ENCODE results near the gene CLCA1. TPM values are rescaled to one million over a fixed set of nuclear protein-coding genes. Genes with fewer than 3 reads are reported as not detected.

Gene CLCA1
- total RNA-seq, 2 experiments from 2014 or later, result not detected

DNA sequence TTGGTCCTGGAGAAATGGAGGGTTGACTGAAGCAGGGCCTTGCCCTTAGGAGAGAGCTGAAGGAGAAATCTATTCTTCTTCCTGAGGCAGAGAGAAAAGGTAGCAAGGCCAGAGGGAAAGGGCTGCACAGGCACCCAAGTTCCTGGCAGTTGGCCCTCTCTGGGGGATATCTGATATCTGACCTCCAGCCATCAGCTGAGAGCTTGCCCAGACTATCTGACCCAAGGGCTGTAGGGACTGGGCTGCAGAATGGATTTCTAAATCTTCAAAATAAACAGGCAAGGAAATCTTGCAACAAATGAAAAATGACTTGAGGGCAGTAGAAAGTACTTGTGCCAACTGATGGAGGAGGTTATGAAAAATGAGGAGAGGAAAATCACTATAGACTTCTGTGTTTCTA, 45.3 kb upstream of the CLCA1 start:
- Mint-ChIP-seq H3K27me3 (no peaks in the 10 kb centered on the region), H3K36me3 (ENCODE audit: low read depth) (no peaks in the 10 kb centered on the region), H3K4me1 (ENCODE audit: low read depth) (peaks cover 5% of the 10 kb centered on the region), H3K27ac (no peak overlapping the region), H3K9me3 (no peaks in the 10 kb centered on the region), H3K4me3 (no peak overlapping the region)
- CTCF ChIA-PET, result no interaction called here
- DNase-seq (no peak), ATAC-seq (ENCODE audit: poor library complexity) (no peak)
- H3K4me3 ChIP-seq (ENCODE audit: low read length), result no peak overlapping the region
- H3K9me3 ChIP-seq (ENCODE audit: control insufficient read depth in 1 of 2, insufficient read depth in 1 of 2, low read length in 2 of 2), result no peaks in the 10 kb centered on the region
- H3K27ac ChIP-seq (ENCODE audit: low read depth in 1 of 2, low read length in 2 of 2), result no peak overlapping the region
- H3K4me1 ChIP-seq (ENCODE audit: insufficient read depth, low read length), result peaks cover 3% of the 10 kb centered on the region
- POLR2A ChIA-PET, result no interaction called here
- H3K27me3 ChIP-seq (ENCODE audit: control insufficient read depth in 1 of 2, insufficient read depth in 2 of 2, low read length in 2 of 2), result no peaks in the 10 kb centered on the region
- H3K36me3 ChIP-seq (ENCODE audit: insufficient read depth, low read length), result no peaks in the 10 kb centered on the region
- intact Hi-C loops (cut with DNase I, micrococcal nuclease), result loop anchor here in 1 of 2 experiments (5.0 kb wide), 1 partner anchor 79 kb away; no protein-coding TSS in a partner anchor
- TF ChIP-seq, protein P1, sequence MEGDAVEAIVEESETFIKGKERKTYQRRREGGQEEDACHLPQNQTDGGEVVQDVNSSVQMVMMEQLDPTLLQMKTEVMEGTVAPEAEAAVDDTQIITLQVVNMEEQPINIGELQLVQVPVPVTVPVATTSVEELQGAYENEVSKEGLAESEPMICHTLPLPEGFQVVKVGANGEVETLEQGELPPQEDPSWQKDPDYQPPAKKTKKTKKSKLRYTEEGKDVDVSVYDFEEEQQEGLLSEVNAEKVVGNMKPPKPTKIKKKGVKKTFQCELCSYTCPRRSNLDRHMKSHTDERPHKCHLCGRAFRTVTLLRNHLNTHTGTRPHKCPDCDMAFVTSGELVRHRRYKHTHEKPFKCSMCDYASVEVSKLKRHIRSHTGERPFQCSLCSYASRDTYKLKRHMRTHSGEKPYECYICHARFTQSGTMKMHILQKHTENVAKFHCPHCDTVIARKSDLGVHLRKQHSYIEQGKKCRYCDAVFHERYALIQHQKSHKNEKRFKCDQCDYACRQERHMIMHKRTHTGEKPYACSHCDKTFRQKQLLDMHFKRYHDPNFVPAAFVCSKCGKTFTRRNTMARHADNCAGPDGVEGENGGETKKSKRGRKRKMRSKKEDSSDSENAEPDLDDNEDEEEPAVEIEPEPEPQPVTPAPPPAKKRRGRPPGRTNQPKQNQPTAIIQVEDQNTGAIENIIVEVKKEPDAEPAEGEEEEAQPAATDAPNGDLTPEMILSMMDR (IDR thresholded peaks at IDR 0.05), result no peak

DNA sequence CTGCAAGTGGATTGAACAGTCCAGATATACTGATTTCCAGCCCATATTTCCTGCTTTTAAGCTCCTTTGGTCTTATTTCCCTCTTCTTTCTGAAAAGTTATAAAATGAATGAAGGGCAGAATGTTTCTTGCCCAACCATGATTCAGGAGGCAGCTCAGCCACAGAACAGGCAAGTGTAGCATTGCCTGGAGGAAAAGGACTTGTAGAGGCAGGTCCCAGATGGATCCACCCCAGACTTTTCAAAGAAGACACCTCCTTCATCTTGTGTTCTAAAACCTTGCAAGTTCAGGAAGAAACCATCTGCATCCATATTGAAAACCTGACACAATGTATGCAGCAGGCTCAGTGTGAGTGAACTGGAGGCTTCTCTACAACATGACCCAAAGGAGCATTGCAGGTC, 44.9 kb upstream of the CLCA1 start, which contains the start of gene CLCA2:
Gene CLCA2 (plus strand): TSS at position 299 of the 400 bp plus-strand sequence. CDS start 77 bp downstream, at position 376.
- TF ChIP-seq, protein P1 (IDR thresholded peaks at IDR 0.05), result no peak
- no peaks in the 10 kb centered on the region for H3K9me3 Mint-ChIP-seq
- H3K27ac ChIP-seq (ENCODE audit: low read depth in 1 of 2, low read length in 2 of 2), result no peak within 1 kb of the TSS
- no peaks in the 10 kb centered on the region for H3K27me3 Mint-ChIP-seq
- DNase-seq (no peak), ATAC-seq (ENCODE audit: poor library complexity) (no peak)
- peaks cover 3% of the 10 kb centered on the region for H3K4me1 ChIP-seq (ENCODE audit: insufficient read depth, low read length)
- intact Hi-C loops (cut with DNase I, micrococcal nuclease), result loop anchor here in 1 of 2 experiments (5.0 kb wide), 1 partner anchor 78 kb away; no protein-coding TSS in a partner anchor
- H3K36me3 Mint-ChIP-seq (ENCODE audit: low read depth), result no peaks in the 10 kb centered on the region
- H3K4me1 Mint-ChIP-seq (ENCODE audit: low read depth), result peaks cover 5% of the 10 kb centered on the region
- no peaks in the 10 kb centered on the region for H3K36me3 ChIP-seq (ENCODE audit: insufficient read depth, low read length)
- H3K4me3 ChIP-seq (ENCODE audit: low read length), result no peak within 1 kb of the TSS
- no peak within 1 kb of the TSS for H3K27ac Mint-ChIP-seq
- no peak within 1 kb of the TSS for H3K4me3 Mint-ChIP-seq
- no peaks in the 10 kb centered on the region for H3K27me3 ChIP-seq (ENCODE audit: control insufficient read depth in 1 of 2, insufficient read depth in 2 of 2, low read length in 2 of 2)
- ChIA-PET CTCF (interaction anchor here (1.6 kb wide), 1 partner anchor 76 kb away, joined by 4 read pairs; no protein-coding TSS in a partner anchor), POLR2A (no interaction called here)
- H3K9me3 ChIP-seq (ENCODE audit: control insufficient read depth in 1 of 2, insufficient read depth in 1 of 2, low read length in 2 of 2), result no peaks in the 10 kb centered on the region

DNA sequence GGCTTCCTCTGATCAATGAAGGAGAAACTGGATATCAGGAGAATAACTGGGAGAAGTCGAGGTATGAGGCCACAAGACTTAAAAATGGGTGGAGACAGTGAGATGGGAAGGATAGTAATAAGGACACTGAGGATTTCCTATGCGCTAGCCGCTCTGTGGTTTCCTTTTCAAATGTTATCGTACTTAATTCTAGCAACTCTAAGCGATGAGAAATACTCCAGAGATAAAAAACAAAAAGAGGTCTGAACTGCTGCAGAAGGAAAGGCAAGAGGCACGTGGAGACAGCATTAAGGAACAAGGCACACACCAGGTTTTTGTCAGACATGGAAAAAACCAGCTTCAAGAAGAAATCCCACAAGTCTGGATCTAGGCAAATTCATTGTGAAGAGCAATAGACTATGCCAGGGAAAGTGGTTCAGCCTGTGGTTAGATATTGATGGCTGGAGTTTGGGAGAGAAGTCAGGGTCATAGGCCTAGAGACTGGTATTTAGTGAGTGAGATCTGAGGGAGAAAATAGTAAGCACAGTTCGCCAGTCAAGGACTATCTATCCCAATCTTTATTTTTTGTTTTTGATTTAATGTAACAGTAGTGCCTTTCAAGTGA, 39.5 kb upstream of the CLCA1 start:
- Histone ChIP-seq H3K27me3 (ENCODE audit: control insufficient read depth in 1 of 2, insufficient read depth in 2 of 2, low read length in 2 of 2) (no peaks in the 10 kb centered on the region), H3K27ac (ENCODE audit: low read depth in 1 of 2, low read length in 2 of 2) (no peak overlapping the region), H3K4me1 (ENCODE audit: insufficient read depth, low read length) (peaks cover 3% of the 10 kb centered on the region), H3K4me3 (ENCODE audit: low read length) (no peak overlapping the region), H3K36me3 (ENCODE audit: insufficient read depth, low read length) (no peaks in the 10 kb centered on the region), H3K9me3 (ENCODE audit: control insufficient read depth in 1 of 2, insufficient read depth in 1 of 2, low read length in 2 of 2) (no peaks in the 10 kb centered on the region)
- DNase-seq (peak in 1 of 14 experiments; percentile 8), ATAC-seq (ENCODE audit: poor library complexity) (no peak)
- TF ChIP-seq, protein P1 (IDR thresholded peaks at IDR 0.05), result no peak
- no peaks in the 10 kb centered on the region for H3K9me3 Mint-ChIP-seq
- H3K27me3 Mint-ChIP-seq, result peaks cover 3% of the 10 kb centered on the region
- H3K27ac Mint-ChIP-seq, result no peak overlapping the region
- CTCF ChIA-PET, result no interaction called here
- H3K4me3 Mint-ChIP-seq, result no peak overlapping the region
- H3K36me3 Mint-ChIP-seq (ENCODE audit: low read depth), result no peaks in the 10 kb centered on the region
- H3K4me1 Mint-ChIP-seq (ENCODE audit: low read depth), result no peaks in the 10 kb centered on the region
- intact Hi-C loops (cut with DNase I, micrococcal nuclease), result no loop called here
- POLR2A ChIA-PET, result interaction anchor here (1.7 kb wide), 1 partner anchor 12 kb away, joined by 5 read pairs; no protein-coding TSS in a partner anchor

Measured in CD4-positive, alpha-beta T cell (primary cell).